MM.1S (cell line): Measurements from ENCODE around the gene CHORDC1.
"Not testable (repeated sequence)": the region's sequence is repeated elsewhere in the genome, so short reads cannot be mapped to it uniquely, and the experiment has no call there.

Experiments
- DNase-seq: peaks from one replicate; pipeline ENCODE4 v3.0.0-alpha.2; 2015
- H2AFZ ChIP-seq: fragments of 300-600 bp; sonication (generic); 2 replicates; pipeline ENCODE4 v1.6.0; 2016; ENCODE audit warnings: antibody characterized with exemption, low read length
- H3F3A ChIP-seq: fragments of 300-600 bp; sonication (generic); 2 replicates; pipeline ENCODE4 v1.6.1; 2016; ENCODE audit warnings: mild to moderate bottlenecking, antibody characterized with exemption, low read length, moderate library complexity, mixed read lengths; ENCODE audit not compliant: insufficient read depth
- H3K27ac ChIP-seq: fragments of 300-600 bp; sonication (generic); 2 replicates; pipeline ENCODE4 v1.5.1; 2016; ENCODE audit warnings: mild to moderate bottlenecking, low read length
- H3K27me3 ChIP-seq: fragments of 300-600 bp; sonication (generic); replicated peaks from 2 replicates; pipeline ENCODE4 v1.6.0; 2016; ENCODE audit warnings: low read length; ENCODE audit not compliant: insufficient read depth
- H3K36me3 ChIP-seq: fragments of 300-600 bp; sonication (generic); replicated peaks from 2 replicates; pipeline ENCODE4 v1.6.1; 2016; ENCODE audit warnings: mild to moderate bottlenecking, low read length, mixed read lengths; ENCODE audit not compliant: insufficient read depth
- H3K4me1 ChIP-seq: fragments of 300-600 bp; sonication (generic); 2 replicates; pipeline ENCODE4 v1.6.1; 2016; ENCODE audit warnings: low read length, mixed read lengths
- H3K4me2 ChIP-seq: fragments of 300-600 bp; sonication (generic); 2 replicates; pipeline ENCODE4 v1.6.0; 2016; ENCODE audit warnings: low read depth, low read length
- H3K4me3 ChIP-seq: fragments of 300-600 bp; sonication (generic); 2 replicates; pipeline ENCODE4 v1.5.1; 2016; ENCODE audit warnings: low read length, mixed read lengths
- H3K79me2 ChIP-seq: fragments of 300-600 bp; sonication (generic); 2 replicates; pipeline ENCODE4 v1.6.1; 2016; ENCODE audit warnings: mixed run types, low read length, mixed read lengths
- H3K9ac ChIP-seq: fragments of 300-600 bp; sonication (generic); 2 replicates; pipeline ENCODE4 v1.6.1; 2016; ENCODE audit warnings: low read length, mixed read lengths
- H3K9me2 ChIP-seq: fragments of 300-600 bp; sonication (generic); replicated peaks from 2 replicates; pipeline ENCODE4 v1.6.1; 2016; ENCODE audit warnings: mild to moderate bottlenecking, low read length, mixed read lengths; ENCODE audit not compliant: insufficient read depth
- H3K9me3 ChIP-seq: fragments of 300-600 bp; sonication (generic); replicated peaks from 2 replicates; pipeline ENCODE4 v1.6.1; 2016; ENCODE audit warnings: mild to moderate bottlenecking, low read length, mixed read lengths; ENCODE audit not compliant: insufficient read depth
- H4K20me1 ChIP-seq: fragments of 300-600 bp; sonication (generic); 2 replicates; pipeline ENCODE4 v1.6.1; 2016; ENCODE audit warnings: mild to moderate bottlenecking, low read length, moderate library complexity, mixed read lengths; ENCODE audit not compliant: insufficient read depth
- EZH2 ChIP-seq: fragments of 300-600 bp; sonication (generic); optimal IDR thresholded peaks from 2 replicates; pipeline ENCODE3; 2017; ENCODE audit warnings: low read depth, mild to moderate bottlenecking, antibody characterized with exemption, low read length, mixed read lengths
- EZH2phosphoT487 ChIP-seq: fragments of 300-600 bp; sonication (generic); IDR thresholded peaks from 2 replicates; pipeline ENCODE4 v1.6.1; 2018; ENCODE audit warnings: antibody characterized with exemption, low read length
- TF ChIP-seq, protein P1 (sequence below): fragments of 300-600 bp; sonication (generic); IDR thresholded peaks from 2 replicates; pipeline ENCODE4 v1.5.1; 2016; ENCODE audit warnings: antibody characterized with exemption, low read length, mixed read lengths

Gene CHORDC1

DNA sequence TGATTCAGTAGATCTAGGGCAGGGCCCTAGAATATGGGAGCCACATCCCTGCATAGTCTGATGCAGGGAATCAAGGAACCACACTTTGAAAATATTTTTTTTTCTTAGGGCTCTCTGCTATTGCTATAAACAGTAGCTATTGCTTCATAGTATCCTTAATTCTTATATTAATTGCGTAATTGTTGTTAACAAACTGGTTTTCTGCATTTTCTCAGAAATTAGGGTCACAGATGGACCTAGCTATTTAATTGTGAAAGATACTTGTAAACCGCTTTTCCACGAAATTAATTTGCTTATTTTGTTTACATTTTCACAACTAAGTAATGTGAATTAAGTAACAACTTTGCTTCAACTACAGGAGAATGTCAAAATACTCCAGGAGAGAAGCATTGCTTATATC is 54.3 kb downstream of the CHORDC1 start:
- H3K9me2 ChIP-seq: no peaks in the 10 kb centered on the region

DNA sequence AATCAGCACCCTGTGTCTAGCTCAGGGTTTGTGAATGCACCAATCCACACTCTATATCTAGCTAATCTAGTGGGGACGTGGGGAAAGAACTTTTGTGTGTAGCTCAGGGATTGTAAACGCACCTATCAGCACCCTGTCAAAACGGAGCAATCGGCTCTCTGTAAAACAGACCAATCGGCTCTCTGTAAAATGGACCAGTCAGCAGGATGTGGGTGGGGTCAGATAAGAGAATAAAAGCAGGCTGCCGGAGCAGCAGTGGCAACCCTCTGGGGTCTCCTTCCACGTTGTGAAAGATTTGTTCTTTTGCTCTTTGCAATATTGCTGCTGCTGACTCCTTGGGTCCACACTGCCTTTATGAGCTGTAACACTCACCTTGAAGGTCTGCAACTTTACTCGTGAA is 55.1 kb downstream of the CHORDC1 start:
- not testable (repeated sequence) for H3K4me2 ChIP-seq, H3K4me1 ChIP-seq, H3K4me3 ChIP-seq, H3K9ac ChIP-seq, H3K27me3 ChIP-seq, H3K79me2 ChIP-seq, DNase-seq, H3K36me3 ChIP-seq, H4K20me1 ChIP-seq, H3K27ac ChIP-seq, H3K9me3 ChIP-seq, H2AFZ ChIP-seq, H3F3A ChIP-seq, H3K9me2 ChIP-seq

More for the DNA sequence above, 54.3 kb downstream of the CHORDC1 start:
- no peak overlapping the region for H2AFZ ChIP-seq
- H4K20me1 ChIP-seq: no peaks in the 10 kb centered on the region
- H3K27ac ChIP-seq: no peak overlapping the region
- no peak overlapping the region for H3K4me2 ChIP-seq
- no peaks in the 10 kb centered on the region for H3K36me3 ChIP-seq
- TF ChIP-seq, protein P1, sequence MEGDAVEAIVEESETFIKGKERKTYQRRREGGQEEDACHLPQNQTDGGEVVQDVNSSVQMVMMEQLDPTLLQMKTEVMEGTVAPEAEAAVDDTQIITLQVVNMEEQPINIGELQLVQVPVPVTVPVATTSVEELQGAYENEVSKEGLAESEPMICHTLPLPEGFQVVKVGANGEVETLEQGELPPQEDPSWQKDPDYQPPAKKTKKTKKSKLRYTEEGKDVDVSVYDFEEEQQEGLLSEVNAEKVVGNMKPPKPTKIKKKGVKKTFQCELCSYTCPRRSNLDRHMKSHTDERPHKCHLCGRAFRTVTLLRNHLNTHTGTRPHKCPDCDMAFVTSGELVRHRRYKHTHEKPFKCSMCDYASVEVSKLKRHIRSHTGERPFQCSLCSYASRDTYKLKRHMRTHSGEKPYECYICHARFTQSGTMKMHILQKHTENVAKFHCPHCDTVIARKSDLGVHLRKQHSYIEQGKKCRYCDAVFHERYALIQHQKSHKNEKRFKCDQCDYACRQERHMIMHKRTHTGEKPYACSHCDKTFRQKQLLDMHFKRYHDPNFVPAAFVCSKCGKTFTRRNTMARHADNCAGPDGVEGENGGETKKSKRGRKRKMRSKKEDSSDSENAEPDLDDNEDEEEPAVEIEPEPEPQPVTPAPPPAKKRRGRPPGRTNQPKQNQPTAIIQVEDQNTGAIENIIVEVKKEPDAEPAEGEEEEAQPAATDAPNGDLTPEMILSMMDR: no peak
- no peak for TF ChIP-seq EZH2
- no peak for TF ChIP-seq EZH2phosphoT487
- H3K4me1 ChIP-seq: no peaks in the 10 kb centered on the region
- H3K27me3 ChIP-seq: no peaks in the 10 kb centered on the region
- H3K9ac ChIP-seq: no peak overlapping the region
- H3K79me2 ChIP-seq: no peaks in the 10 kb centered on the region
- H3F3A ChIP-seq: no peaks in the 10 kb centered on the region
- no peak overlapping the region for H3K4me3 ChIP-seq
- no peak for DNase-seq
- H3K9me3 ChIP-seq: no peaks in the 10 kb centered on the region

DNA sequence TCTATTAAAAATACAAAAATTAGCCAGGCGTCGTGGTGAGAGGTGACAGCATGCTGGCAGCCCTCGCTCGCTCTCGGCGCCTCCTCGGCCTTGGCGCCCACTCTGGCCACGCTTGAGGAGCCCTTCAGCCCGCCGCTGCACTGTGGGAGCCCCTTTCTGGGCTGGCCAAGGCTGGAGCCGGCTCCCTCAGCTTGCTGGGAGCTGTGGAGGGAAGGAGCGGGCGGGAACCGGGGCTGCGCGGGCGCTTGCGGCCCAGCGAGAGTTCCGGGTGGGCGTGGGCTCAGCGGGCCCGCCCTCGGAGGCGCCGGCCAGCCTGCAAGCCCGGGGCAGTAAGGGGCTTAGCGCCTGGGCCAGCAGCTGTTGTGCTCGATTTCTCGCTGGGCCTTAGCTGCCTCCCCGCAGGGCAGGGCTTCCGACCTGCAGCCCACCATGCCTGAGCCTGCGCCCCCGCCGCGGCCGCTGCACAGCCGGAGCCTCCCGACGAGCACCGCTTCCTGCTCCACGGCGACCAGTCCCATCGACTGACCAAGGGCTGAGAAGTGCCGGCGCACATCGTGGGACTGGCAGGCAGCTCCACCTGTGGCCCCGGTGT is 55.8 kb downstream of the CHORDC1 start:
- H3K4me2 ChIP-seq, H3K79me2 ChIP-seq, H3K4me1 ChIP-seq, H3K27ac ChIP-seq, H3K4me3 ChIP-seq, H3K9me3 ChIP-seq, H3K36me3 ChIP-seq, H3K9me2 ChIP-seq, H3F3A ChIP-seq, H3K9ac ChIP-seq, H2AFZ ChIP-seq, H4K20me1 ChIP-seq, H3K27me3 ChIP-seq, DNase-seq: not testable (repeated sequence)
